ENCODE data around the gene CXCL1.

The CXCL1 gene

DNA sequence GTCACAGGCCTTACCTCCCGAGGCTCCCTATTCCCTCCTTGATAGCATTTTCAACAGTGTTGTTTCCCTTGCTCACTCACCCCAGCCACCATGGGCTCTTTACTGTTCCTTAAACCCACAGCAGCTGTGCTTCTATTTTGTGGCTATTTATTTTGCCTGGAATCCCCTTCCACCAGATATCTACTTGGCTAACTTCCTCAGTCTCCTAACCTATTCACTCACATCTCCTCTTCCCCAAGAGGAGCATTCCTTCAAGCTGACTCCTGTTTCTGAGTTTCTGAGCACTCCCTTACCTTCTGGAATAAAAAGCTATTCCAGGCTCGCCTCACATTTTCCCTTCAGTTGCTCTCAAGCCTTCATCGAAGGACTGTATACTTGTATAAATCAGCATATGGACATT lies 50.5 kb downstream of the CXCL1 start:
- DNase-seq: no peak
